GM21737 (cell line): ENCODE measurements around the gene FHIT.

Source experiments
- ATAC-seq: cut with Tn5 transposase; IDR thresholded peaks from one replicate; pipeline ENCODE4 v1.9.1; 2021; ENCODE audit warnings: mild to moderate bottlenecking, moderate library complexity; ENCODE audit not compliant: unreplicated experiment

Gene FHIT

GRCh38 chr3:59927056-59927455 is 1324.2 kb downstream of the FHIT start:
- ATAC-seq: no peak

DNA sequence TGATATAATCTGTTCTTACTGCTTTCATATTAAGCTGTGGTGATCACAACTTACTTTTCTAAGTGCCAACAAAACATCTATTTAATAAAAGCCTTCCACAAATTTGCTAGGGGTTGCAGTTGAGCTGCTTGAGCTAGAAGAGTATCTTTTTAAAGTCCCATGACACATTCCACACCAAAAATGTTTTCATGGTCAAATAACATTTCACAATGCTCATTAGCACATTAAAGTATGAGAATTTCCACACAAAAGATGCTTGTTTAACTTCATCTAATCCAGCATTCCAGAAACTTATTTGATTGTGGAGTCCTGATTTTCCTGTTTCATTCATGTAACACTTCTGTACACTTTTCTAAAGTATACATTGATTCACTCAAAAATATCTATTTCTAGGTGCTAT is 1325.3 kb downstream of the FHIT start:
- ATAC-seq: no peak

- ATAC-seq: no peak
These were observed 1329.1 kb downstream of the FHIT start for GRCh38 chr3:59922192-59922591.

GRCh38 chr3:59920822-59921221 is 1330.4 kb downstream of the FHIT start:
- ATAC-seq: no peak

- ATAC-seq: no peak
These were observed 1331.7 kb downstream of the FHIT start for GRCh38 chr3:59919586-59919985.

DNA sequence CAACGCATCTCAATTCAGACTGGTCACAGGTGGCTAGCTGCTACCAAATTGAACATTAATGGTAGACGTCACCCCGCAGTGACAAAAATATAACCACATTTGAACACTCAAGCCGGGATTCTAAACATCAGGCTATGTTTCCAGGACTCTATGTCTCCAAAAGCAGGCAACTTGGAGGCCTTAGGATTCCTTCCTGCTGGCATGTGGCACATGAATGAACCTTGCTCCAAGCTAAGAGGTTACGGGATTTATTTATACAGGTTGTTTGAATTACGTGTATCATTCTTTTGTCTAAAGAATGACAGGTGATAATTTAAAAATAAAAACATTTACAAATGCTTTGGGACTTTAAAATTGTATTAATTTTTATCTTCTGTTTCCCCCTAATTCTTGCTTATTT is 1337.0 kb downstream of the FHIT start:
- ATAC-seq: no peak

- no peak for ATAC-seq
These were observed 1337.6 kb downstream of the FHIT start for GRCh38 chr3:59913645-59914044.

GRCh38 chr3:59908701-59909100 is 1342.6 kb downstream of the FHIT start:
- ATAC-seq: no peak

DNA sequence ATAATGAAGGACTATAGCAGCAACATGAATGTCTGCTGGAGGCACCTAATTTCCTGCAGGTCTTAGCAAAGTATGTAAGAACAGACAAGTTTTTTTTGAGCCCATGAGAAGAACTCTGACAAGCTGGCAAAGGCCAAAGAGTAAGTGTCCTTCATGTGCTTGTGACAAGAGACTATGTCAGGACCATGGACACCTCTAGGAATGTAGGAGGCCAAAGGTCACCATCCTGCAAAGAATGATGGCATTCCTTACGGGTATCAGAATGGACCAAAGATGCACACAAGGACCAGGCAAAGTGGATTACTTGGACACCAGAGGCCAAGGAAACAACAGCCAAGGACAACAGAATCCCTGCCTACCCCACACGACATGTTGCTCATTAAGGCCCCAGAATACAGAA is 1343.0 kb downstream of the FHIT start:
- ATAC-seq: no peak

DNA sequence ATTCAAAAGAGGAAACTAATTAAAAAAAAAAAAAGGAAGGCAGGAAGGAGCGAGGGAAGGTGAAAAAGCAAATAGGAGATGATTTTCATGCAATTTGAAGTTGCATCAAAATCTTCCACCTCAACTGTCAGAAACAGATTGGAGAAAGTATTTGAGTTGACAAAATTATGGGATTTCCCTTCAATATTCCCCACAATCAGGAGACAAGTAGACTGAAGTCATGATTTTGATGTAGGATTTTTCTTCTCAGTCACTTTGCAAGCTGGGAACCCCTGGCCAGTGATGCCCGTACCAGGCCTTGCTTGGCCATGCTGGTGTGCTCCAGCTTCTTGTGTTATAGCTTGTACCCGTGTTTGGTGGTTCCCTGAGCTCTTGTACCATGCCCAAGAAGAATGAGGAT is 1347.0 kb downstream of the FHIT start:
- no peak for ATAC-seq

- no peak for ATAC-seq
These were observed 1352.2 kb downstream of the FHIT start for GRCh38 chr3:59899061-59899460.

DNA sequence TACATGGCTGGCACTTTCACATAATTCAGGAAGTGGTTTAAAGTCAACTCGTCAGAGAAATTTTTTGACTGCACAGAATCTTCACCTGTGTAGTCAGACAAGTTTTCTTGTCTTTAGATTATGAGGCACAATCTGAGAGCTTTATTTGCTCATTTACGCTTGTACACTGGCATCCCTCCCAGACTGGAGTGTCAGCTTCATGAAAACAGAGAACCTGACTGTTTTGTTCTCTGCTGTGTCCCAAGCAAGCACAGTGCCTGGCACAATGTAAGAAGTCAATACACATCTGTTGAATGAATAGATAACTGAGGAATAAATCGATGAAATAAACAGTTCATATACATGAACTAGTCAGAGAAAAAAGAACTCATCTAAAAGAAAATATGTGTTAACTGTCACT is 1355.3 kb downstream of the FHIT start:
- no peak for ATAC-seq

DNA sequence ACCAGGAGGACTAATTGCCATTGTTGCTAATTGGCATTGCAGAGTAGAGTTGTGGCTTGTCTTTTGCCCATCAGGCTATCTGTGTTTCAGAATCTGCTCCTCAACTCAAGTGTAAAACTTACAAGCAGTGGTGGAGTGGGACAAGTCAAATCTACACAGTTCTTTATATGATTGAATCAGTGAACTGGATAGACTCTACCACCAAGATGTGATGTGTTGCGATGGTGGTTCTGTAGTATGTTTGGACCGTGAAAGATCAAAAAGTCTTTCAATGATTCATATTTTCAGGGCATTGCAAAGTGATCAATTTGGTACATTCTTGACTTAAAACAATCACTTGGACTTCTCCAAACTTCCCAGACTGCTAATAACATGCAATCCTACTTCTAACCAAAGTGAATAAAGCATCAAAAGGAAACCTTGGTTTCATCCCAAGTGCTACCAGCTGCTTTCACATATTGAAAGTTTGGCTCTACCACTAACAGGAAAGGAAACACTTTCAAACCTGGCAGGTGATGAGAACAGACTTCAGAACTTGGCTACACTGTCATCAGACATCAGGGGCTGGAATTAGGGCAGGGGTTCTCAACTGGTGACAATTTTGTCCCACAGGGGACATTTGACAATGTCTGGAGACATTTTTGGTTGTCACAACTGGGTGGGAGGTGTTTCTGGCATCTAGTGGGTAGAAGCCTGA is 1356.7 kb downstream of the FHIT start:
- ATAC-seq: no peak

DNA sequence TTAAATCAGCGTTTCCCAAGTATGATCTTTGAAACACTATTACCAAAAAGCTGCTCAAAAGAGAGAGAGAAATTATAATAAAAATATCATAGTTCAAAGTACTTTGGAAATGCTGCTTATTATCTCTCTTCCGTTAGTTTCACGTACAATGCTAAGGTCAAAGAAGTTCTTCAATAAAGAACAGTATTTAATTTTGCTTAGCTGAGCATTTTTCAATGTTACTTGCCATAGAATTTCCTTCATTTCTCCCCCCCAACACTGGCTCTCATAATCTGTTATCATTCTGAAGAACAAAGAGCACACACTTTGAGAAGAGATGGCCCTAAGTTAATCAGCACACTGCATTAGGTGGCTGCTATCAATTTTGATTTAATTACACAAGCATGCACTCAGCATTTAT is 1360.6 kb downstream of the FHIT start:
- ATAC-seq: no peak

GRCh38 chr3:59886790-59887189 is 1364.5 kb downstream of the FHIT start:
- ATAC-seq: no peak

- ATAC-seq: no peak
These were observed 1365.3 kb downstream of the FHIT start for GRCh38 chr3:59885899-59886400.

DNA sequence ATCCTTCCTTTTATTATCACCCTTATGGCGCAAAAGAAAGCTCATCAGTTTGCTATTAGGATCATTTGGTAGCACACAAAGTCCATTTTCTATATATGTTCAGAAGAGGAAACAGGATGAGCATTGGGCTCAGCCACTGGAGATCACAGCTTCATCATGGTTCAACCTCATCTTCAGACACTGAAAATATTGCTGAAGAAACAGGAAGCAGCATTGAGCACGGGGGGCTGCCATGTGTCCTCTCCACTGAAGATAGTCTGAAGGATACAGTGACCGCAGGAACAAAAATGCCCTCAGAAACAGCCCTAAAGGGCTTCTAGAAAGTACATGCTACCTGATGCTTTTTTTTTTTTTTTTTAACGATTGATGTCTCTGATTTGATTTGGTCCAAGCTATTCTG is 1366.2 kb downstream of the FHIT start:
- no peak for ATAC-seq

DNA sequence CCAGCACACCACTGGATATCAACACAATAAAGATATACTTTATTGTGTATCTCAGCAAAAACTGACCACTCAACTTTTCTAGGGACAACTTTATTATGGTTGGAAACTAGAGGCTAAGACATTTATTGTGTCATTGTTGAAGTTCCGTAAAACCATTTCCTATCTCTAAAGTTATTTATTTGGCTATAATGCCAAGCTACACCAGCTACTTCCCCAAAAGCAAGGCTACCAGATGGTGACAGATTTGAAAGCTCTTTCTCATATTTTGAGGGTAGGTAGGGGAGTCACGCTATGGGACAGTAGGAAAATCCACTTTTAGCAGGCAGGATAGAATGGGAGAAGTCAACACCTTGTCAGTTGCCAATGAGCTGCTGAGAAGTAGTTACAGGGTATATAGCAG is 1366.8 kb downstream of the FHIT start:
- ATAC-seq: no peak

DNA sequence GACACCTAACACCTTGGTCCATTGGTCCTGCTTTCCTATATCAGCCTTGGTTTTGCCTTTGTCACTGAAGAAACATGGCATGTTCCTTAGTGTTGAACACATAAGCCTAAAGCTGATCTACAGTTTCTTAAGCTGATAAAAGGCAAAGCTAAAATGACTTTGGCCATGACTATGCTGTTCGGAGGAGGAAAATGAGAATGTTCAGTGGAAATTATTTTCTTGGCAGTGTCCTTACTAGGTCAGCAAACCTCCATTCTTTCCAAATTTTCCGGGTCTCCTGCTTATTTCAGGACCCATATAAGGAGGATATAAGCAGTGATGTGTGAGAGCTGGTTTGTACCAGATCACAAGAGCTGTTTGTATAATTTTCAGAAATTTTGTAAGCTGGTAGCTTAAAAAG is 1368.5 kb downstream of the FHIT start:
- no peak for ATAC-seq

DNA sequence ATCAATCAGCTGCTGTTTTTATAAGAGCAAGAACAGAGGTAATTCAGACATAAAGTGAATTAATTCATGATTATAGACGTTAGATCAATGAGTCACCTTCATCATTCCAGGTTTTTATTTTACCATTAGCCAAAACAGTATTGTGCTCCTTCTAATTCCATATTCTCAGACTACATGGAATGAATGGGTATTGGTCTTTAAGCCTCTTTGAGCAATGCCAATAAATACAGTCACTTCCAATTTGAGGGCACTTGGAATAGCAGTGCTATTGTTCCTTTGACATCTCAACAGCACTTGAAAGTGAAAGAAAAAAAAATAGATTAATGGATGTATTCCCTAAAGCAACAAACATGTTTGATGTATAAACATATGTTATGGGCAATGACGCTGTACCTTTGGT is 1370.5 kb downstream of the FHIT start:
- ATAC-seq: no peak

DNA sequence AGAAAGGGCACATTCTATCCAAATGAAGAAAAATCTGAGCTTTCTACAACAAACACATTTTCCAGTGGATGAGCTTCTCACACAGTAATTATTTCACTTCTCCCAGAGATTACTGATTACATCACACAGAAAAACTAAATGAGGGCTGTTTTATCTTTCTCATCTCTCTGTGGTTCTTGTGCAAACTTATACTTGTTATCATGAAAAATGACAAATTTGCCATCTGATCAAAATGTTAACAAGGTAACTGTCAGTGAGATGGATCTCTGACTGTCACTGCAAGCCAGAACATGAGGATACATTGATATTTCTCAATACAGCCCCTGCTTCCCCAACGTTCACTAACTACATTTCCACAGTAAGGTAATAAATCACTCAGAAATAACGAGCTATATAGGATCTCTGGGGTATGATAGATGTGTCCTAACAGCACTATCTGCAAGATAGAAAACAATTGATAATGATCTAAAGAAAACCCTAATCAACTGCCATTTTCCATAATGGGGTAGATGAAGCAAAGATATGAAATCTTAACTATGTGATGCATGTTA is 1372.1 kb downstream of the FHIT start:
- ATAC-seq: no peak

- ATAC-seq: no peak
These were observed 1373.2 kb downstream of the FHIT start for GRCh38 chr3:59878038-59878427.
